Measurements from ENCODE around the gene ZMYND8.

GRCh38 chr20:47392721-47393073 lies 36.2 kb upstream of the ZMYND8 start:
- no peak for TF ChIP-seq CTCF (IDR thresholded peaks at IDR 0.05; ENCODE audit: low read length)
- no peak for TF ChIP-seq EZH2 (IDR thresholded peaks at IDR 0.05; ENCODE audit: borderline replicate concordance, low read length)

Data from OCI-LY1 (cell line).